ENCODE data around the gene GLMP. TPM values are rescaled to one million over a fixed set of nuclear protein-coding genes. Genes with fewer than 3 reads are reported as not detected.
A peak's percentile ranks its signal among the peaks of the same experiment; 100 is the strongest.

The GLMP gene
- total RNA-seq, 4 donors from 2014 or later: 35.5 to 78.1 (median 42.8) TPM

GRCh38 chr1:156276532-156276931 is 18.9 kb downstream of the GLMP start:
- TF ChIP-seq EP300 (IDR thresholded peaks at IDR 0.05): no peak
- TF ChIP-seq POLR2AphosphoS5 (IDR thresholded peaks at IDR 0.05): no peak
- no peak for TF ChIP-seq POLR2A (IDR thresholded peaks at IDR 0.05)
- no peak for TF ChIP-seq CTCF (IDR thresholded peaks at IDR 0.05)
- peaks cover 73% of the 10 kb centered on the region for H3K36me3 ChIP-seq
- no peak overlapping the region for H3K4me3 ChIP-seq
- no peak overlapping the region for H3K27ac ChIP-seq
- H3K4me1 ChIP-seq: peaks cover 11% of the 10 kb centered on the region
- H3K9me3 ChIP-seq: no peaks in the 10 kb centered on the region
- DNase-seq (ENCODE audit: low spot score in 2 of 2): no peak
- no peaks in the 10 kb centered on the region for H3K27me3 ChIP-seq

- peaks cover 99% of the 10 kb centered on the region for H3K36me3 ChIP-seq
- no peak overlapping the region for H3K4me3 ChIP-seq
- no peaks in the 10 kb centered on the region for H3K4me1 ChIP-seq
- TF ChIP-seq CTCF (IDR thresholded peaks at IDR 0.05): no peak
- H3K27ac ChIP-seq: no peak overlapping the region
- H3K27me3 ChIP-seq: no peaks in the 10 kb centered on the region
- no peak for DNase-seq (ENCODE audit: low spot score in 2 of 2)
- WGBS: 94% methylated on average over 3 of the region's 3 CpGs
- no peaks in the 10 kb centered on the region for H3K9me3 ChIP-seq
These were observed 25.2 kb downstream of the GLMP start for GRCh38 chr1:156270314-156270713.

GRCh38 chr1:156268336-156268735 is 27.1 kb downstream of the GLMP start:
- no peak for DNase-seq (ENCODE audit: low spot score in 2 of 2)
- 82% methylated on average over 4 of the region's 4 CpGs for WGBS
- H3K36me3 ChIP-seq: peaks cover 94% of the 10 kb centered on the region
- no peak overlapping the region for H3K4me3 ChIP-seq
- no peaks in the 10 kb centered on the region for H3K4me1 ChIP-seq
- H3K9me3 ChIP-seq: no peaks in the 10 kb centered on the region
- H3K27ac ChIP-seq: no peak overlapping the region
- no peak for TF ChIP-seq CTCF (IDR thresholded peaks at IDR 0.05)
- TF ChIP-seq POLR2A (IDR thresholded peaks at IDR 0.05): no peak
- no peak for TF ChIP-seq POLR2AphosphoS5 (IDR thresholded peaks at IDR 0.05)
- no peak for TF ChIP-seq EP300 (IDR thresholded peaks at IDR 0.05)
- H3K27me3 ChIP-seq: no peaks in the 10 kb centered on the region

GRCh38 chr1:156266051-156266450 is 29.4 kb downstream of the GLMP start:
- Histone ChIP-seq H3K27ac (no peak overlapping the region), H3K27me3 (no peaks in the 10 kb centered on the region), H3K4me3 (no peak overlapping the region), H3K4me1 (peaks cover 8% of the 10 kb centered on the region), H3K36me3 (peaks cover 94% of the 10 kb centered on the region), H3K9me3 (no peaks in the 10 kb centered on the region)
- TF ChIP-seq POLR2A (IDR thresholded peaks at IDR 0.05): no peak
- no peak for TF ChIP-seq EP300 (IDR thresholded peaks at IDR 0.05)
- no peak for TF ChIP-seq POLR2AphosphoS5 (IDR thresholded peaks at IDR 0.05)
- TF ChIP-seq CTCF (IDR thresholded peaks at IDR 0.05): no peak
- WGBS: 85% methylated on average over 13 of the region's 13 CpGs
- DNase-seq (ENCODE audit: low spot score in 2 of 2): no peak

- Histone ChIP-seq H3K9me3 (no peaks in the 10 kb centered on the region), H3K27ac (peak overlapping the region; percentile 45), H3K36me3 (peaks cover 94% of the 10 kb centered on the region), H3K27me3 (no peaks in the 10 kb centered on the region), H3K4me3 (no peak overlapping the region), H3K4me1 (peaks cover 13% of the 10 kb centered on the region)
- TF ChIP-seq EP300 (IDR thresholded peaks at IDR 0.05) (no peak), POLR2AphosphoS5 (IDR thresholded peaks at IDR 0.05) (no peak), POLR2A (IDR thresholded peaks at IDR 0.05) (no peak), CTCF (IDR thresholded peaks at IDR 0.05) (no peak)
- DNase-seq (ENCODE audit: low spot score in 2 of 2): no peak
- 87% methylated on average over 9 of the region's 9 CpGs for WGBS
These were observed 32.2 kb downstream of the GLMP start for GRCh38 chr1:156263288-156263655.
